Hematopoietic multipotent progenitor cell treated with erythropoietin and hydrocortisone succinate and interleukin-3 and kit ligand, for 17 days (in vitro differentiated cells): ENCODE data around the gene NDE1.

Experiments
- DNase-seq: peaks from one replicate; pipeline ENCODE4 v3.0.0-alpha.2; 2015; ENCODE audit warnings: low spot score

Gene NDE1

DNA sequence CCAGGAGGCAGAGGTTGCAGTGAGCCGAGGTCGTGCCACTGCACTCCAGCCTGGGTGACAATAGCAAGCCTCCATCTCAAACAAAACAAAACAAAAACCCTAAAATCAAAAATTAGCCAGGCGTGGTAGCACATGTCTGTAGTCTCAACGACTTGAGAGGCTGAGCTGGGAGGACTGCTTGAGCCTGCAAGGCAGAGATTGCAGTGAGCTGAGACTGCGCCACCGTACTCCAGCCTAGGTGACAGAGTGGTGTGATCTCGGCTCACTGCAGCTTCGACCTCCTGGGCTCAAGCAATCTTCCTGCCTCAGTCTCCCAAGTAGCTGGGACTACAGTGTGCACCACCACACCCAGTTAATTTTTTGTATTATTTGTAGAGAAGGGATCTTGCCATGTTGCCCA, 119.2 kb downstream of the NDE1 start:
- DNase-seq = no peak

DNA sequence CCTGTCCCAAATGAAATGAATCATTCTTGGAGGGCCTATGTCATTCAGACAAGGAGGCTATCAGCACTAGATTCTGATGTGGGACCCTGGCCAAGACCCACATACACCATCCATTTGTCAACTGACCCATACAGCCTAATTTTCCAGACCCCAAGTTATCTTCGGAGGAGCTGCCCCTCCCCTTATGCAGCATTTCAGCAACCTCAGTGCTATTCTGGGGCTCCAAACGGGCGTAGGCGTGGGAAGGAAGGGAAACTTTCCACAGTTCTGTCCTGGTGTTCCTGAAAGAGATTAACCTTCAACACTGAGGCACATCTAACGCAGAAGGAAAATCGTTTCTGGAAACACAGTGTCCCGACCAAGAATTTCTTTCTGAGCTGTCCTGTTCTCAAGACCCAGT, 120.1 kb downstream of the NDE1 start:
- no peak for DNase-seq

- DNase-seq = no peak
Measured at GRCh38 chr16:15770512-15770911, 120.5 kb downstream of the NDE1 start.

GRCh38 chr16:15771694-15772093, 121.6 kb downstream of the NDE1 start:
- no peak for DNase-seq

- DNase-seq = no peak
Measured at GRCh38 chr16:15772579-15773293, 122.7 kb downstream of the NDE1 start.

DNA sequence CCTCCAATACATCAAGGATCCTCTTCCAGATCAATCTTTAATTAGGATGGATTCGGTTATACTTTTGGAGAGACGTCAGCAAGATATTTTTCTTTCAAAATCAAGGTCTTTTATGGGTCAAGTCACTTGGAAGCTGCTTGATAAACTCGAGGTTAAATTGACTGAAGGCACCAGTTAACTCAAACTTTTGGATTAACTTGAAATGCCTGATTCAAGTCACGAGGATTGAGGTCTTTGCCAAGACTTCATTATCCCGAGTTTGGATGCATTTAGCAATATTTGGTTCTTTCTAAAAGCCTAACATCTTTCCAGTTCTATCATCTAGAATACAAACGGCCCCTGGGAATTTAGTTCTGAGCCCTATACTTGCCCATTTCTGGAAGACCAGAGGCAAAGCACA, 123.9 kb downstream of the NDE1 start:
- no peak for DNase-seq

DNA sequence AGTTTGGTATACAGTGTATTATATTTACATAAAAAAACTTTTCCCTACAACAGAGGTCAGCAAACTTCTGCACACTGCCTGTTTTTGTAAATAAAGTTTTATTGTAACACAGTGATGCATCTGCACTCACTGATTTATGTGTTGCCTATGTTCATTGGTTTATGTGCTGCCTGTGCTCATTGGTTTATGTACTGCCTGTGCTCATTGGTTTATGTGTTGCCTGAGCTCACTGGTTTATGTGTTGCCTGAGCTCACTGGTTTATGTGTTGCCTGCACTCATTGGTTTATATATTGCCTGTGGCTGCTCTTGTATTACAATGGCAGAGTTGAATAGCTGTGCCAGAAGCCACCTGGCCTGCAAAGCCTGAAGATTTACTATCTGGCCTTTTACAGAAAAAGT, 125.2 kb downstream of the NDE1 start:
- no peak for DNase-seq

DNA sequence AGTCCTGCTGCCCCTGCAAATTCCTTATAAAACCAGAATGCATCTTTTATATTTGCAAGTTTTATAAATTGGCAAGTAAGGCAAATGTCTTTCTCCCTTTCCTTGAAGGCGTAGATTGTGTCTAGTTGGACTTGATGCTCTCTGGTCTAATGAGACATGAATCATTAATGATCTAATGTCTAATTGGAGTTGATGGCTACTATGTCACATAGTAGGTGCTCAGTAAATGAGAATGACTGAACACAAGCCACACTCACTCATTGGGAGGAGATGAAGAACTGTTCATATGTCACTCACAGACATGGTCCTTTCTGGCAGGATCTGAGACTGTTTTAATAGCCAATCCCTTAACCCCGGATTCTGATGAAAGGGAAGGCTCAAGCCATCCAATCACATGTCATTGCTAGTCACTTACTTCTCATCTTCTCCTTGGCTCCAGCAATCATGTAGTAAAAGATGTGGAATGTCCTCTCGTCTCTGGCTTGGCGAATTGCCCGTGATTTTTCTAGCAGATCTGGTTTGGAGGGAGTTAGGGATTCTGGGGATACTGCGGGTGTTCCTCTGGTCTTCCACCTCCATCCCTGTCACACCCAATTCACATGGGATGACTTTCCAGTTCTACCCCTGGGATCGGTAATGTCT, 125.7 kb downstream of the NDE1 start:
- no peak for DNase-seq
